Measurements from ENCODE around the gene DHRS3. TPM values are rescaled to one million over a fixed set of nuclear protein-coding genes. Genes with fewer than 3 reads are reported as not detected.
"Not testable (repeated sequence)": the region's sequence is repeated elsewhere in the genome, so short reads cannot be mapped to it uniquely, and the experiment has no call there.

The DHRS3 gene
- polyA plus RNA-seq, 1 donor: 13.2 TPM

DNA sequence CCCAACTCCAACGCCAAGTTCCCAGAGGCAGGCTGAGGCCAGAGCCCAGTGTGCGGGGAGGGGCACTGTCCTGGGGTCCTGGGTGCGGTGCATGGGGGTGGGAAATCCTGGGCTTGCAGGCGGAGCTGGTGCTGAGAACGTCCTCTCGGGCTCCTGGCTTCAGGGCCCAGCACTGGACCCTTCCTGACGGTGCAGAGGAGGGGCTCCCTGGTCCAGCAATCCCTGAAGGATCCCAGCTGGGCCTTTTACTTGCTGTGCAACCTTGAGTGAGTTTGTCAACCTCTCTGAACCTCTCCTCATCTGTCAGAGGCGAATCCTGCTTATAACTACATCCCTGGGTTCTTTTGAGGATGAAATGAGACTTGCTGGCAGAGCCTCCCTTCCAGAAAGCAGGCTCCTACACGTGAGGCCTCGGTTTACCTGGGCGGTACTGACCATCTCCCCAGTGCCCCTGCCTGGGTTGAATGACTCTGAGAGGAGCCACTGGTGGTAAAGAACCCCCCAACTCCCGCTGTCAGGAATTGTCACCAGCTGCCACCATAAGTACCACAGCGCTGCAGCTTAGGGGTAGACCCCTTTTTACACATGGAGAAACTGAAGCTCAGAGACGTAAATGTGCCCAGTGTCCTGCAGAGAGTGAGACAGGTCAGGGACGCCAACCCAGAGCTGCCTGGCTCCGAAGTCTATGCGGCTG, 77.3 kb downstream of the DHRS3 start:
- no peak for DNase-seq (ENCODE audit: low read depth)

GRCh38 chr1:12539705-12540579, 78.1 kb downstream of the DHRS3 start:
- DNase-seq (ENCODE audit: low read depth): no peak

GRCh38 chr1:12539320-12539704, 78.7 kb downstream of the DHRS3 start:
- DNase-seq (ENCODE audit: low read depth): no peak

- DNase-seq (ENCODE audit: low read depth): not testable (repeated sequence)
Measured at GRCh38 chr1:12538536-12538935, 79.5 kb downstream of the DHRS3 start.

DNA sequence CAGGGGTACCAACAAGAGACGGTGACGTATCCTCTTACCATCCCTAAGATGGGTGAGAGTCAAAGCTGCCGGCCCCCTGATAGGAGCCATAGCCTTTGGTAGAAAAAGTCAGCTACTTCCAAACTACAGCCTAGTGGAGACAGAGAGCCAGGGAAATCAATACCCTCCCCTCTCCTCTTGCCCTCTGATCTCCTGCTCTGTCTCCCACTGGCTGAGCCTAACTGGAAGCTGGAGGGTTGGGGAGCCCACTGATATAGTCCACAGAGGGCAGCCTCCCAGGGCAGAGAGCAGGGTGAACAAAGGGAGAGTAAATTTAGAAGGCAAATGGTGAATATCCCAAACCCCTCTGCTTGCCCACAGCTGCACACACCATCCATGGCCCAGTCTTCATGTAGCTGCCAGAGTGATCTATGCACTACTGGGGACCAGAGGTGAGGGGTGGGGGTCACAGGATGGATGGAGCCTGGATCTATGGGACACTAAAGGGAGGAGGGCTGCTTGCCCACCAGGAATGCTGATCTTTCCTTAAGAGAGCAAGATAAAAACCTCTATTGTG, 80.0 kb downstream of the DHRS3 start:
- no peak for DNase-seq (ENCODE audit: low read depth)

DNA sequence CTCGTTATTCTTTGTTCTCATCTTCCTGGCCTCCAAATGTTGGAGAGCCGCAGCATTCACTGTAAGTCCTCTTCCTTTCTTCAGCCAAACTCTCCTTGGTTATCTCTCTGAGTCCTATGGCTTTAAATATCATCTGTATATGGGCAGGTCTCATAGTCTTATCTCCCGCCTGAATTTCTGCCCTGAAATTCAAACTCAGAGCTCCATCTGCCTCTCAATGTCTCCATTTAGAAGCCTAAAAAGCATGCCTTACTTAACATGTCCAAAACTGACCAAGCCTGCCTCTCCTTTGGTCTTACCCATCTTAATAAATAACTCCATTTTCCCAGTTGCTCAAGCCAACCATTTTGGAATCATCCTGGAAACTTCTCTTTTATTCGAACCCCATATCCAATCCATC, 80.7 kb downstream of the DHRS3 start:
- no peak for DNase-seq (ENCODE audit: low read depth)

GRCh38 chr1:12536023-12536639, 81.9 kb downstream of the DHRS3 start:
- no peak for DNase-seq (ENCODE audit: low read depth)

DNA sequence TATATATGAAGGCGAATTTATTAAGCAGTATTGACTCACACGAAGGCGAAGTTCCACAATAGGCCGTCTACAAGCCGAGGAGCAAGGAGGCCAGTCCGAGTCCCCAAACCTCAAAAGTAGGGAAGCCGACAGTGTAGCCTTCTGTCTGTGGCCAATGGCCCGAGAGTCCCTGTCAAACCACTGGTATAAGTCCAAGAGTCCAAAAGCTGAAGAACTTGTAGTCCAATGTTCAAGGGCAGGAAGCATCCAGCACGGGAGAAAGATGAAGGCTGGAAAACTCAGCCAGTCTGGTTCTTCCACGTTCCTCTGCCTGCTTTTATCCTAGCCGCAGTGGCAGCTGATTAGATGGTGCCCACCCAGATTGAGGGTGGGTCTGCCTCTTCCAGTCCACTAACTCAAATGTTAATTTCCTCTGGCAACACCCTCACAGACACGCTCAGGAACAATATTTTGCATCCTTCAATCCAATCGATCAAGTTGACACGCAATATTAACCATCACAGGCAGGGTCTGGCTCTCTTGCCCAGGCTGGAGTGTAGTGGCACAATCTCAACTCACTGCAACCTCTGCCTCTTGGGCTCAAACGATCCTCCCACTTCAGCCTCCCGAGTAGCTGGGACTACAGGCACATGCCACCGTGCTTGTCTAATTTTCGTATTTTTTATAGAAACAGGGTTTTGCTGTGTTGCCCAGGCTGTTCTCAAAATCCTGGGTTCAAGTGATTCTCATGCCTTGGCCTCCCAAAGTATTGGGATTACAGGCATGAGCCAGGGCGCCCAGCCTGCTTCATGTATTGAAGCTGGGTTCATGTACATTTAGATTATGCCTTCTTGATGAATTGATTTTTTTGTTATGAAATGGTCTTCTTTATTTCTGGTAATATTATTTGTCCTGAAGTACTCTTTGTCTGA, 85.3 kb downstream of the DHRS3 start:
- no peak for DNase-seq (ENCODE audit: low read depth)

DNA sequence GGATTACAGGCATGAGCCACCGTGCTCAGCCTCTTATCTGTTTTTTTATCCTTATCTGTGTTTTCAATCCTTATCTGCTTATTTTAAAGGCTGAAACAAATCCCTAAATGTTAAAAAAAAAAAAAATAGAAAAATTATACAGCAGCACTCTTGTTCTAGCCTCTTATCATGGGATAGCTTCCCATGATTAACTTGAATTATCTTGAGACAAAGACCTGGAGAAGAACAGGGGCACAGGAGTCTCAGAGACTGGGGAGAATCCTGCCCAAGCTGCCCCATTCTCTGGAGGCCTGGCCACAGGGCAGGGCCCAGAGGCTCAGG, 86.9 kb downstream of the DHRS3 start:
- DNase-seq (ENCODE audit: low read depth): no peak

DNA sequence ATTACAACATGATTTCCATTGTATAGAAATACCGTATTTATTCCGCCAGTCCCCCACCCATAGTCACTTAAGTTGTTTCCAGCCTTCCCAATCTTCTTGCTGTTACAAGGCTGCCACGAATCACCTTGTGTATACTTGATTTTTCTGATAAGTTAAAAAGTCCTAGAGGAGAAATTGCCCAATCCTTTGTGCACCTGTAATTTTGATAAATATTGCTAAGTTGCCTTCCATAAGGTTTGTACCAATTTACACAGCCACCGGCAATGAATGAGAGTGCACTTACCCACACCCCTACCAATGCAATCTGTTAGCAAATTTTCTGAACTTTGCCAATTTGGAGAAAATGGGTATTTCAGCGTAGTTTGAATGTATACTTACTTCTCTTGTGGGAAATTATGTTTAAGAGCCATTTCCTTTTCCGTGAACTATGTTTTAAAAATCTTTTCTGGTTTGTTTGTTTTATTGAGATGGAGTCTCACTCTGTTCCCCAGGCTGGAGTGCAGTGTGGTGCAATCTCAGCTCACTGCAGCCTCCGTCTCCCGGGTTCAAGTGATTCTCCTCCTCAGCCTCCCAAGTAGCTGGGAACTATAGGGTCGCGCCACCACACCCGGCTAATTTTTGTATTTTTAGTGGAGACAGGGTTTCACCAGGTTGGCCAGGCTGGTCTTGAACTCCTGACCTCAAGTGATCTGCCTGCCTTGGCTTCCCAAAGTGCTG, 87.4 kb downstream of the DHRS3 start:
- no peak for DNase-seq (ENCODE audit: low read depth)

DNA sequence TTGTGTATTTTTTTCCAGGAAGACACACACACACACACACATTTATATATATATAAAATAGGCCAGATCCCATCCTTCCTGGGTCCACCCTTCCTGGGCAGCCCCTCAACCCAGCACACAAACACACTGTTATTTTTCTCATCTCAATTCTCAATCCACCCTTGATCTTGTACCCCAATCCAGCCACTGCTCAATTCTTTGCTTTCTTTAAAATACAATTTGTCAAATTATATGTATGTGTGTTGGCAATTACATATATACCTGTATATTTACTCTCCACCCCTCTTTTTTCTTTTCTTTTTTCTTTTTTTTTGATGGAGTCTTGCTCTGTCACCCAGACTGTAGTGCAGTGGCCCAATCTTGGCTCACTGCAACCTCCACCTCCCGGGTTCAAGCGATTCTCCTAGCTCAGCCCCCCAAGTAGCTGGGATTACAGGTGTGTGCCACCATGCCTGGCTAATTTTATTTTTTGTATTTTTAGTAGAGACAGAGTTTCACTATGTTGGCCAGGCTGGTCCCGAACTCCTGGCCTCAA, 88.3 kb downstream of the DHRS3 start:
- DNase-seq (ENCODE audit: low read depth): no peak

DNA sequence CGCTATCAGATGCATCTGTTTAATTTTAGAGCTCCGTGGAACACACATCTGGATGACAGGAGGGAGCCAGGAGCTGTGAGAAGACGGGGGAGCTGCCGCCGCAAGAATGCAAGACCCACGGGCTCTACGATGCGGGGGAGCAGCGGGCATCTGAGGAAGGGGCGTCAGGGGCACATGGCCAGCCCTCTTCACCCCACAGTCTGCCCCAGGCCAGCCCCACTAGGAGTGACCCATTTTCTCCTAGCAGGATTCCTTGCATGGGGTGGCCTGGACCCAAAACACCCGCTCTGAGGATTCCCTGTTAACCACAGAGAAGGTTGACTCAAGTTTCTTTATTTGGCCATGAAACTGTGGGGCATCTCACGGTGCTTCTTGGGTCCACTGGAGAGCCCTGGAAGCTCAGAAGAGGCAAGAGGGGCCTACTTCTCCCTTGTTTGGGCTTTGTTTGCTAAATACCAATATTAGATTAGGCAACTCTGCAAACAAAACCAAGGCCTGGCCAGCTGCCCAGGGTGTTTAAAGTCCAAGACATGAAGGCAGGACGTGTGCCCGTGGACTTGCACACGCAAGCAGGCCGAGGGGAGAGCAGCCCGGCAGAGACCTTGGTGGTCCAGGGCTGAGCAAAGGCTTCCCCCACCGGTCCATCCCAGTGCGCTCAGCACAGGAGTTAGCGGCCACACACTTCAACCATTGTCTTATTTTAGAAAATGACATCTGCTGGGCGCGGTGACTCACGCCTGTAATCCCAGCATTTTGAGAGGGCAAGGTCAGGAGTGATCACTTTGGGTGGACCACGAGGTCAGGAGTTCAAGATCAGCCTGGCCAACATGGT, 89.8 kb downstream of the DHRS3 start:
- DNase-seq (ENCODE audit: low read depth): no peak

DNA sequence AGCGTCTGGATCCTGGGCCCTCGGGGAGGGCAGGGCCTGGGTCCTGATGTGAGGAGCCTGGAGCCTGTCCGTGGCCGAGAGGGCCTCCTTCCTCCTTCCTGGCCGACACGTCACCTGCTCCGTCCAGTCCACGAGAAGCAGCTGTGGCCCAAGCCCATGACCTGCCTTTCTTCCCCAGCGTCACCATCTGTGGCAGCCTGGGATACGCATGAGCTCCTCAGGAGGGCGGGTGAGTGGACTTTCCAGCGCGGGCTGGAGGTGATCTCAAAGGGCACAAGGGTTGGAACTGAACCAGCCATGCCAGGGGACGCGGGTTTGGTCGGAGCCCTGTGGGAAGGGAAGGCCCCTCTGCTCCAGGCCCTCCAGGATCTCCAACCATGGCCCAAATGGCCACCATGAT, 90.4 kb downstream of the DHRS3 start:
- no peak for DNase-seq (ENCODE audit: low read depth)

DNA sequence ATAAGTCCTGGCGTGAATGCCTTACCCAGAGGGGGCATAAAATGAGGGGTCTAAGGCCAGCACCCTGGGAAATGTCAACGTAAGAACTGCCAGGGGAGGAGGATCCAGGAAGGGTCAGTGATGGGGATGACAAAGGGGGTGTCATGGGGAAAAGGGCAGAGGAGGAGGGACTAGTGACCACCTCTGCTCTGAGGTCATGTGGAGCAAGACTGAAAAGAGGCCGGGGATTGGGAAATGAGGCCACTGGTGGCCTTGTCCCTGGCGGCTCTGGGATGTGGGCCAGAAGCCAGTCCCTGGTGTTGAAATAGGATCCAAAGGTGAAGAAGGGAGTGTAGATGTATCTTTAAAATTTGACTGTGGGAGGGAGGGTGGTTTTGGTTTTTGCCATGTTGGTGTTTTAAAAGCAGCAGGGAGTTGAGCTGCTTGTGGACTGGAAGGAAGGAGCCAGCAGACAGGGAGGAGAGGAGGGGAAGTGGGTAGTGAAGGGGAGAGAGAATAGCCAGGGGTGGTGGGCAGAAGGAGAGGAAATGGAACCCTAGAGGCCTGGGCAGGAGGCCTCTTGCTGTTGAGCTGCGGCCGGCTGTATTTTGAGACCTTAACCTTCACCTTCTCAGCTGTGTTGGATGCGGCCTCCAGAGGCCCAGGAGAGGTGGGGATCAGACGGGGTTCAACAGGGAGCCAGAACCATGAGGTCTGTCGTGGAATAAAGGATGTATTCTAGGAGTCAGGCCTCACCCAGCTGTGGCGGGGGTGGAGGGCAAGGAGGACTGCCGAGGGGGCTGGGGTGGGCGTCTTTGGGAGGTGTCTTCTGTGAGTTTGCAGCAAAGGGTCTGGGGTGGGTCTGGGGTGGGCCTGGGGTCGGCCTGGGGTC, 92.5 kb downstream of the DHRS3 start:
- no peak for DNase-seq (ENCODE audit: low read depth)

DNA sequence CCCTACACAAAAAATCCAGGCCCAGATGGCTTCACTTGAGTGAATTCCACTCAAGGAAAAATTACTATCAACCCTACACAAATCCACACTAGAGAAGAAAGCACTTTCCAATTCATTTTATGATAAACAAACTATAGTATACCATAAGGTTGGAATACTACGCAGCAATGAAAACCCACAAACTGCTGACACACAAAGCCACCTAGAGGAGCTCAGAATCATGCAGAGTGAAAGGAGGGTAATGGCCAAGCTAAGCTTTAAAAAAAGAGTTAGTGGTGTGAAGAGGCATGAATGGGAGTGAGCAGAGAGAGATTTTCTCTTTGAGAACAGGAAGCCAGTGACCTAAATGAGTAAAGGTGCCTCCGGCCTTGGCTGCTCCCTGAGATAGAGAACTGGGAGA, 93.7 kb downstream of the DHRS3 start:
- no peak for DNase-seq (ENCODE audit: low read depth)

GRCh38 chr1:12522780-12523179, 95.2 kb downstream of the DHRS3 start:
- DNase-seq (ENCODE audit: low read depth): not testable (repeated sequence)

DNA sequence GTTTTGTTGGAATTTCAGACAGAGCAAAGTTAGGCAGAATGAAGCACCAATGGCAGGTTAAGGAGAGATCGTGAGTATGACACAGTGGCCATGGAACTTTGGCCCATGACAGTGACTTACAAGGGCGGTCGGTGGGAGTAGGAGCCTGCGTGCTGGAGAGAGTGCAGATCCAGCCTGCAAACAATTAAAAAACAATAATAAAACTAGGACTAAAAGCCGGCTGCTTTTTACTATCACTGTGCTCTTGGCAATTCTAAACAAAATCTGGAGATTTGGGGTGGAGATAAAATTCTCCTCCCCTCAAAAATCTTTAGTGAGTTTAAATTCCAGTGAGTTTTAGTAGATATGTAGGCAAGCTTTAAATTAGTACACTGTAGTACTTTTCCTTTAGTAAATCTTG, 96.9 kb downstream of the DHRS3 start:
- no peak for DNase-seq (ENCODE audit: low read depth)

- DNase-seq (ENCODE audit: low read depth): no peak
Measured at GRCh38 chr1:12519693-12520364, 98.2 kb downstream of the DHRS3 start.
